ENCODE measurements around the gene EFL1.

GRCh38 chr15:82305621-82306048 is 43.1 kb upstream of the EFL1 start:
- TF ChIP-seq CTCF (IDR thresholded peaks at IDR 0.05; ENCODE audit: low read length) (no peak), EZH2 (IDR thresholded peaks at IDR 0.05; ENCODE audit: borderline replicate concordance, low read length) (no peak)

Data from OCI-LY1 (cell line).